Left ventricle myocardium inferior (tissue), 1 donor: ENCODE measurements around the gene TFB1M. TPM values are rescaled to one million over a fixed set of nuclear protein-coding genes. Genes with fewer than 3 reads are reported as not detected.
"Not testable (repeated sequence)": the region's sequence is repeated elsewhere in the genome, so short reads cannot be mapped to it uniquely, and the experiment has no call there.

ENCODE experiments used
- DNase-seq: peaks from one replicate; pipeline ENCODE4 v3.0.0-alpha.2; 2020
- H3K27ac ChIP-seq: fragments of 200-600 bp; replicated peaks from 2 replicates; pipeline ENCODE4 v1.8.0; 2021
- H3K27me3 ChIP-seq: fragments of 200-600 bp; 2 replicates; pipeline ENCODE4 v1.8.0; 2021; ENCODE audit warnings: low read depth
- H3K36me3 ChIP-seq: fragments of 200-600 bp; 2 replicates; pipeline ENCODE4 v1.8.0; 2021
- H3K4me1 ChIP-seq: fragments of 200-600 bp; 2 replicates; pipeline ENCODE4 v1.8.0; 2021
- H3K4me3 ChIP-seq: fragments of 200-600 bp; 2 replicates; pipeline ENCODE4 v1.8.0; 2021; ENCODE audit warnings: mild to moderate bottlenecking, moderate library complexity
- H3K9me3 ChIP-seq: fragments of 200-600 bp; replicated peaks from 2 replicates; pipeline ENCODE4 v1.8.0; 2021
- CTCF ChIP-seq: fragments of 200-600 bp; IDR thresholded peaks from 2 replicates; pipeline ENCODE4 v1.8.0; 2021; ENCODE audit warnings: antibody characterized with exemption, mild to moderate bottlenecking, borderline replicate concordance
- intact Hi-C: fragments of 100-400 bp; cut with micrococcal nuclease; formaldehyde crosslinking; loops from one replicate; pipeline ENCODE4 v1.11.0; 2022
- total RNA-seq: library from RNA; stranded (reverse); fragmentation: NEBNext Ultra II Directional; extraction: Animal tissue kit (Norgen Biotek cat#: 25700); gene quantifications from one replicate; pipeline ENCODE4 v1.2.1, GENCODE V29; 2021
- donor health status: DM: no; HTN: yes; CAD: no; lungs with severe emphysema.

Gene TFB1M
- total RNA-seq, 1 donor from 2014 or later: 18.8 TPM

GRCh38 chr6:155344341-155345006 lies 30.2 kb upstream of the TFB1M start:
- TF ChIP-seq CTCF: no peak
- intact Hi-C loops: no loop called here
- H3K4me3 ChIP-seq: no peak overlapping the region
- DNase-seq: no peak
- H3K9me3 ChIP-seq: peaks cover 50% of the 10 kb centered on the region
- no peaks in the 10 kb centered on the region for H3K36me3 ChIP-seq
- H3K4me1 ChIP-seq: no peaks in the 10 kb centered on the region
- H3K27me3 ChIP-seq: peaks cover 7% of the 10 kb centered on the region
- H3K27ac ChIP-seq: no peak overlapping the region

GRCh38 chr6:155341130-155341828 lies 27.0 kb upstream of the TFB1M start:
- Histone ChIP-seq H3K4me3 (no peak overlapping the region), H3K4me1 (no peaks in the 10 kb centered on the region), H3K9me3 (peaks cover 62% of the 10 kb centered on the region), H3K36me3 (no peaks in the 10 kb centered on the region), H3K27ac (no peak overlapping the region), H3K27me3 (no peaks in the 10 kb centered on the region)
- TF ChIP-seq CTCF: no peak
- DNase-seq: no peak
- intact Hi-C loops: no loop called here

GRCh38 chr6:155340464-155341129 lies 26.3 kb upstream of the TFB1M start:
- Histone ChIP-seq H3K27ac (no peak overlapping the region), H3K36me3 (no peaks in the 10 kb centered on the region), H3K9me3 (peaks cover 62% of the 10 kb centered on the region), H3K4me3 (no peak overlapping the region), H3K27me3 (no peaks in the 10 kb centered on the region), H3K4me1 (no peaks in the 10 kb centered on the region)
- intact Hi-C loops: no loop called here
- no peak for TF ChIP-seq CTCF
- DNase-seq: no peak

GRCh38 chr6:155339929-155340328 lies 25.6 kb upstream of the TFB1M start:
- H3K27me3 ChIP-seq, DNase-seq, H3K4me1 ChIP-seq, intact Hi-C loops, H3K4me3 ChIP-seq, H3K36me3 ChIP-seq, H3K27ac ChIP-seq: not testable (repeated sequence)
- peaks cover 62% of the 10 kb centered on the region for H3K9me3 ChIP-seq

GRCh38 chr6:155338237-155338636 lies 24.0 kb upstream of the TFB1M start:
- H3K4me1 ChIP-seq, H3K4me3 ChIP-seq, H3K27me3 ChIP-seq, H3K36me3 ChIP-seq, DNase-seq, intact Hi-C loops, H3K27ac ChIP-seq: not testable (repeated sequence)
- H3K9me3 ChIP-seq: peaks cover 58% of the 10 kb centered on the region

- intact Hi-C loops: no loop called here
- DNase-seq: no peak
- no peak for TF ChIP-seq CTCF
- Histone ChIP-seq H3K27ac (no peak overlapping the region), H3K27me3 (no peaks in the 10 kb centered on the region), H3K9me3 (peaks cover 51% of the 10 kb centered on the region), H3K4me1 (no peaks in the 10 kb centered on the region), H3K4me3 (no peak overlapping the region), H3K36me3 (no peaks in the 10 kb centered on the region)
These were observed 21.0 kb upstream of the TFB1M start for GRCh38 chr6:155335265-155335664.

GRCh38 chr6:155334073-155334472 lies 19.8 kb upstream of the TFB1M start:
- H3K36me3 ChIP-seq, intact Hi-C loops, DNase-seq, H3K27me3 ChIP-seq, H3K4me1 ChIP-seq, H3K4me3 ChIP-seq, H3K27ac ChIP-seq: not testable (repeated sequence)
- H3K9me3 ChIP-seq: peaks cover 39% of the 10 kb centered on the region
